Loucy (cell line): ENCODE measurements around the gene RER1.

ENCODE experiments used
- H2AFZ ChIP-seq: fragments of 200-600 bp; sonication (generic); 2 replicates; pipeline ENCODE4 v1.6.0; 2016; ENCODE audit warnings: antibody characterized with exemption, mild to moderate bottlenecking, low read length, moderate library complexity
- H3F3A ChIP-seq: fragments of 200-600 bp; 2 replicates; pipeline ENCODE4 v1.6.0; 2016; ENCODE audit warnings: antibody characterized with exemption, low read depth, mild to moderate bottlenecking
- H3K27me3 ChIP-seq: fragments of 200-600 bp; sonication (generic); 2 replicates; pipeline ENCODE4 v1.6.1; 2014; ENCODE audit warnings: low read length, mild to moderate bottlenecking; ENCODE audit not compliant: insufficient read depth, poor library complexity, severe bottlenecking
- H3K36me3 ChIP-seq: fragments of 200-600 bp; sonication (generic); 2 replicates; pipeline ENCODE4 v1.6.1; 2016; ENCODE audit warnings: low read length; ENCODE audit not compliant: insufficient read depth
- H3K4me1 ChIP-seq: fragments of 200-600 bp; sonication (generic); 2 replicates; pipeline ENCODE4 v1.5.1; 2014; ENCODE audit warnings: low read length, mild to moderate bottlenecking; ENCODE audit not compliant: insufficient read depth, poor library complexity, severe bottlenecking
- H3K4me2 ChIP-seq: fragments of 200-600 bp; sonication (generic); 2 replicates; pipeline ENCODE4 v1.6.0; 2014; ENCODE audit warnings: antibody characterized with exemption, low read length, low read depth, mild to moderate bottlenecking; ENCODE audit not compliant: poor library complexity, severe bottlenecking
- H3K4me3 ChIP-seq: fragments of 200-600 bp; sonication (generic); 2 replicates; pipeline ENCODE4 v1.5.1; 2014; ENCODE audit warnings: low read length, mild to moderate bottlenecking, mixed read lengths; ENCODE audit not compliant: poor library complexity, severe bottlenecking
- H3K79me2 ChIP-seq: fragments of 200-600 bp; sonication (generic); 2 replicates; pipeline ENCODE4 v1.6.1; 2014; ENCODE audit warnings: low read length; ENCODE audit not compliant: insufficient read depth
- H3K9ac ChIP-seq: fragments of 200-600 bp; sonication (generic); 2 replicates; pipeline ENCODE4 v1.6.0; 2014; ENCODE audit warnings: mild to moderate bottlenecking, low read depth, low read length, moderate library complexity; ENCODE audit not compliant: poor library complexity, severe bottlenecking
- H3K9me2 ChIP-seq: fragments of 200-600 bp; sonication (generic); replicated peaks from 2 replicates; pipeline ENCODE4 v1.6.1; 2016; ENCODE audit warnings: low read depth, low read length, mixed read lengths
- H3K9me3 ChIP-seq: fragments of 200-600 bp; sonication (generic); 2 replicates; pipeline ENCODE4 v1.6.1; 2014; ENCODE audit warnings: mild to moderate bottlenecking, antibody characterized with exemption, low read length, low read depth; ENCODE audit not compliant: insufficient read depth
- H4K20me1 ChIP-seq: fragments of 200-600 bp; sonication (generic); 2 replicates; pipeline ENCODE4 v1.6.0; 2014; ENCODE audit warnings: antibody characterized with exemption, low read length, mild to moderate bottlenecking; ENCODE audit not compliant: insufficient read depth, poor library complexity, severe bottlenecking
- EZH2phosphoT487 ChIP-seq: fragments of 200-600 bp; IDR thresholded peaks from 2 replicates; pipeline ENCODE4 v1.6.1; 2018; ENCODE audit warnings: antibody characterized with exemption, mild to moderate bottlenecking, moderate library complexity, borderline replicate concordance
- TF ChIP-seq, protein P1 (sequence below): fragments of 200-600 bp; sonication (generic); conservative IDR thresholded peaks from 2 replicates; pipeline ENCODE4 v1.5.1; 2014; ENCODE audit warnings: mild to moderate bottlenecking, antibody characterized with exemption, low read length

The RER1 gene

DNA sequence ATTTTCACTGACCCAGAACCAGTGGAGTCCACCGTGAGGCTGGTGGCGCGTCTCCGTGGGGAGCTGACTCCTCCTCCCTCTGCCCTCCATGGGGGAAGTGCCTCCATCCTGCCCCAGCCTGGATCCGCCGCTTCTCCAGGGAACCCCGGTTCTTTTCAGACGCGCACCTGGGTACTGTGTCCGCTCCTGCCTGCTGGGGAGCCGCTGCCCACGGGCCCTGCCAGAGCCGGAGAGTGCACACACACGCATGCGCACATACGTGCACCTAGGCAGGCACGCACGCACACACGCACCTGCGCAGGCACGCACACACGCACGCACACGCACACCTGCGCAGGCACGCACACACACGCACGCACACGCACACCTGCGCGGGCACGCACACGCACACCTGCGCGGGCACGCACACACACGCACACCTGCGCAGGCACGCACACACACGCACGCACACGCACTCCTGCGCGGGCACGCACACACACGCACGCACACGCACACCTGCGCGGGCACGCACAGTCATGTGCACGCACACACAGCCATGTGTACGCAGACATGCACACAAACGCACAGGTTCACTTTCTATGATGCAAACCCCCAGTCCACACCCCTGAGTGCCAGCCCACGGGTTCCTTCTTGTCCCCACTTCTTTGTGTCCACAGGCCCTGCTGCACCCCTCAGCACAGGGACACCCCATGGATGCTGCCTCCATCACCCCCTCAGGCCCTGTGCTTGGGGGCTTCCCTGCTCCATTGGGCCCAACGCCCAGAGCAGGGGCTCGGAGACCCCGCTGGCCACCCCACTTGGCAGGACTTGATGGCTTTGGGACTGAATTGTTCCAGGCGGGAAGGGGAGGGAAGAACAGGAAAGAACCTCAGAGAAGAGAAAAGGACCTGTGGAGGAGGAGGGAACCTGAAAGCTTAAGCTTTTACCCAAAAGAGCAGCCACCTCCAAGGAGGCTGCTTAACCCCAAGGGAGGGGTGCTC, 43.0 kb upstream of the RER1 start:
- no peak for TF ChIP-seq EZH2phosphoT487
- TF ChIP-seq, protein P1, sequence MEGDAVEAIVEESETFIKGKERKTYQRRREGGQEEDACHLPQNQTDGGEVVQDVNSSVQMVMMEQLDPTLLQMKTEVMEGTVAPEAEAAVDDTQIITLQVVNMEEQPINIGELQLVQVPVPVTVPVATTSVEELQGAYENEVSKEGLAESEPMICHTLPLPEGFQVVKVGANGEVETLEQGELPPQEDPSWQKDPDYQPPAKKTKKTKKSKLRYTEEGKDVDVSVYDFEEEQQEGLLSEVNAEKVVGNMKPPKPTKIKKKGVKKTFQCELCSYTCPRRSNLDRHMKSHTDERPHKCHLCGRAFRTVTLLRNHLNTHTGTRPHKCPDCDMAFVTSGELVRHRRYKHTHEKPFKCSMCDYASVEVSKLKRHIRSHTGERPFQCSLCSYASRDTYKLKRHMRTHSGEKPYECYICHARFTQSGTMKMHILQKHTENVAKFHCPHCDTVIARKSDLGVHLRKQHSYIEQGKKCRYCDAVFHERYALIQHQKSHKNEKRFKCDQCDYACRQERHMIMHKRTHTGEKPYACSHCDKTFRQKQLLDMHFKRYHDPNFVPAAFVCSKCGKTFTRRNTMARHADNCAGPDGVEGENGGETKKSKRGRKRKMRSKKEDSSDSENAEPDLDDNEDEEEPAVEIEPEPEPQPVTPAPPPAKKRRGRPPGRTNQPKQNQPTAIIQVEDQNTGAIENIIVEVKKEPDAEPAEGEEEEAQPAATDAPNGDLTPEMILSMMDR = no peak
- Histone ChIP-seq H2AFZ (no peak overlapping the region), H3K9me2 (no peaks in the 10 kb centered on the region), H3K36me3 (no peaks in the 10 kb centered on the region), H3K4me1 (no peaks in the 10 kb centered on the region), H3K9me3 (no peaks in the 10 kb centered on the region), H3K9ac (no peak overlapping the region), H3K4me3 (no peak overlapping the region), H3F3A (no peaks in the 10 kb centered on the region), H3K79me2 (no peaks in the 10 kb centered on the region), H3K4me2 (no peak overlapping the region), H4K20me1 (no peaks in the 10 kb centered on the region), H3K27me3 (no peaks in the 10 kb centered on the region)

DNA sequence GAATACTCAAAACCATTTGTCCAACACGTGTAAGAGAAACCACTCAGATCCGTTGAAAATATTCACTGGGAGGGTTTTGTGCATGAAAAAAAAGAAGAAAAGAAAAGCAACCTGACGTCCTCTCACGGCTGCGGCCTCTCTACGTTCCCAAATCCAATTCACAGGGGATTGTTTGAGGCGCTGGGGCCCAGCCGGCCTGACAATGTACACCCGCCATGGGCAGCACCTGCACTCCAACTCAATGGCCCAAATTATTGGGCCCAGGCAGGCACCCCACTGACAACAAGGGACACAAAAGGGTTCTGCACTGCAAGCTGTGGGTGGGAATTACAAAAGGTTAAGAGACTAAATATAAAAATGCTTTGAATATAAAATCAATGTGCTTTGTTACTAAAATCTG, 41.8 kb upstream of the RER1 start:
- no peaks in the 10 kb centered on the region for H3K9me2 ChIP-seq
- no peaks in the 10 kb centered on the region for H3K36me3 ChIP-seq
- TF ChIP-seq, protein P1 = no peak
- TF ChIP-seq EZH2phosphoT487 = no peak
- no peaks in the 10 kb centered on the region for H3K4me1 ChIP-seq
- no peaks in the 10 kb centered on the region for H3K9me3 ChIP-seq
- no peaks in the 10 kb centered on the region for H4K20me1 ChIP-seq
- no peak overlapping the region for H3K9ac ChIP-seq
- H3K4me2 ChIP-seq = no peak overlapping the region
- H3K79me2 ChIP-seq = no peaks in the 10 kb centered on the region
- H3F3A ChIP-seq = no peaks in the 10 kb centered on the region
- no peaks in the 10 kb centered on the region for H3K27me3 ChIP-seq
- H3K4me3 ChIP-seq = no peak overlapping the region
- no peak overlapping the region for H2AFZ ChIP-seq

DNA sequence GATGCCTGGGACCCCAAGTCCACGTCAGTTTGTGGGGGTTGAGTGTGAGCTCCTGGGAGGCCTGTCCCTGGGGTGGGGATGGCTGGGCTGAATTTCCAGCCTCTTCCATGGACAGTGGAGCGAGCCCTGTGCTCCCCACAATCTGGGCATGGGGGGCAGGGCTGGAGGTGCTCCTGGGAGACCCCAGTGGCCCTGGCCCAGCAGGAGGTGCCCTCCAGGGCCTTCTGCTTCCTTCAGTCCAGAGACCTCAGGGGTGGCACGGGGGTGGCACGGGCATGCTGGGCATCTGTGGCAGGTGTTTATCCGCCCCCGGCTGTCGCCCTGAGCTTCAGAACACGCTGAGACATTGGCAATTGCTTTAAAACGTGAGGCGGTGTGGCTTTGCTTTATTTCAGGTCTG, 41.1 kb upstream of the RER1 start:
- H3K9me3 ChIP-seq = no peaks in the 10 kb centered on the region
- no peaks in the 10 kb centered on the region for H3K36me3 ChIP-seq
- H3K27me3 ChIP-seq = no peaks in the 10 kb centered on the region
- no peaks in the 10 kb centered on the region for H3K4me1 ChIP-seq
- no peak overlapping the region for H3K4me2 ChIP-seq
- H3F3A ChIP-seq = no peaks in the 10 kb centered on the region
- no peaks in the 10 kb centered on the region for H4K20me1 ChIP-seq
- H2AFZ ChIP-seq = no peak overlapping the region
- no peak overlapping the region for H3K9ac ChIP-seq
- no peaks in the 10 kb centered on the region for H3K9me2 ChIP-seq
- H3K79me2 ChIP-seq = no peaks in the 10 kb centered on the region
- TF ChIP-seq, protein P1 = no peak
- no peak for TF ChIP-seq EZH2phosphoT487
- H3K4me3 ChIP-seq = no peak overlapping the region
